Panc1 (cell line): Measurements from ENCODE around the gene VCX3B. TPM values are rescaled to one million over a fixed set of nuclear protein-coding genes. Genes with fewer than 3 reads are reported as not detected.
"Not testable (repeated sequence)": the region's sequence is repeated elsewhere in the genome, so short reads cannot be mapped to it uniquely, and the experiment has no call there.

ENCODE experiments used
- ATAC-seq: fragments of 200-7000 bp; cut with Tn5 transposase; 2 replicates; pipeline ENCODE4 v1.9.1; 2020; ENCODE audit warnings: mild to moderate bottlenecking, moderate library complexity
- BruUV-seq: library from RNA; stranded (reverse); fragments of 400-500 nt; replicated peaks from 2 replicates; lab custom pipeline; 2021; lab: Mats Ljungman, UMichigan
- CTCF ChIA-PET: fragments of 300-600 bp; sonication (Branson Sonifier 250); formaldehyde crosslinking; loops from one replicate; lab custom pipeline; 2022; ENCODE audit warnings: antibody characterized with exemption; lab: Charles Lee
- POLR2A ChIA-PET: fragments of 300-600 bp; sonication (Branson Sonifier 250); formaldehyde crosslinking; loops from one replicate; lab custom pipeline; 2022; ENCODE audit warnings: antibody characterized with exemption; lab: Charles Lee
- DNase-seq: peaks from one replicate; pipeline ENCODE4 v3.0.0-alpha.2; 2010; ENCODE audit warnings: low read depth, low spot score
- H3K27ac ChIP-seq: 2 replicates; pipeline ENCODE4 v1.5.1; 2011; ENCODE audit warnings: mild to moderate bottlenecking, low read length, inconsistent platforms
- H3K27me3 ChIP-seq: fragments of 200-500 bp; sonication (Bioruptor generic); 2 replicates; pipeline ENCODE4 v1.6.0; 2014; ENCODE audit warnings: low read length, inconsistent platforms; ENCODE audit not compliant: control insufficient read depth, insufficient read depth
- H3K36me3 ChIP-seq: fragments of 200-500 bp; sonication (Bioruptor generic); 2 replicates; pipeline ENCODE4 v1.5.1; 2014; ENCODE audit warnings: inconsistent platforms, mild to moderate bottlenecking, low read length, moderate library complexity; ENCODE audit not compliant: control insufficient read depth, insufficient read depth
- H3K4me1 ChIP-seq: 2 replicates; pipeline ENCODE4 v1.5.1; 2011; ENCODE audit warnings: inconsistent platforms, mild to moderate bottlenecking, low read length, moderate library complexity; ENCODE audit not compliant: control insufficient read depth, insufficient read depth
- H3K4me3 ChIP-seq, 2 experiments: 2 replicates each; pipeline ENCODE4 v1.5.1; 2011 to 2012; ENCODE audit warnings: low read depth in 2 of 2, low read length in 2 of 2, mild to moderate bottlenecking in 2 of 2, inconsistent platforms in 1 of 2, moderate library complexity in 1 of 2
- H3K9me3 ChIP-seq: fragments of 200-500 bp; sonication (Bioruptor generic); 2 replicates; pipeline ENCODE4 v1.5.1; 2014; ENCODE audit warnings: low read depth, mild to moderate bottlenecking, inconsistent platforms, low read length, moderate library complexity; ENCODE audit not compliant: control insufficient read depth, insufficient read depth
- CTCF ChIP-seq: fragments of 450-650 bp; IDR thresholded peaks from 2 replicates; pipeline ENCODE4 v1.5.1; 2017; ENCODE audit warnings: mild to moderate bottlenecking
- POLR2AphosphoS5 ChIP-seq: IDR thresholded peaks from 2 replicates; pipeline ENCODE4 v1.6.1; 2012; ENCODE audit warnings: mild to moderate bottlenecking, low read depth, low read length, moderate library complexity
- REST ChIP-seq, 2 experiments: IDR thresholded peaks; 2 replicates each; pipeline ENCODE4 v1.6.1; 2011 to 2012; ENCODE audit warnings: low read depth in 2 of 2, control low read depth in 1 of 2, low read length in 1 of 2, mild to moderate bottlenecking in 1 of 2, moderate library complexity in 1 of 2; ENCODE audit not compliant: insufficient read depth in 1 of 2
- SIN3A ChIP-seq: IDR thresholded peaks from 2 replicates; pipeline ENCODE4 v1.6.1; 2012; ENCODE audit warnings: low read depth, mild to moderate bottlenecking, low read length, moderate library complexity, borderline replicate concordance; ENCODE audit not compliant: insufficient read depth
- TCF7L2 ChIP-seq: IDR thresholded peaks from 2 replicates; pipeline ENCODE4 v1.6.1; 2011; ENCODE audit warnings: mild to moderate bottlenecking, low read depth, low read length, inconsistent platforms
- in situ Hi-C: cut with HindIII; loops from 2 replicates; pipeline ENCODE4 v1.10.0; 2016; ENCODE audit warnings: low sequenced_read_pairs, low pct_unique_long_range_greater_than_20kb
- intact Hi-C: fragments of 100-400 bp; cut with micrococcal nuclease; formaldehyde crosslinking; loops from one replicate; pipeline ENCODE4 v1.10.0; 2022; ENCODE audit not compliant: unreplicated experiment
- total RNA-seq: library from RNA; stranded (reverse); gene quantifications from one replicate; pipeline ENCODE4 v1.2.1, GENCODE V29; 2021; ENCODE audit not compliant: unreplicated experiment

VCX3B gene
- total RNA-seq, 1 experiment from 2014 or later = not detected

- BruUV-seq = no TSS peak
- no peak for DNase-seq
- TF ChIP-seq POLR2AphosphoS5 = no peak
- TF ChIP-seq REST (IDR thresholded peaks at IDR 0.05; ENCODE audit: insufficient read depth in 1 of 2, low read depth in 2 of 2, low read length in 1 of 2) = no peak
- no peak for TF ChIP-seq SIN3A
- no peak for TF ChIP-seq TCF7L2
- no peak for TF ChIP-seq CTCF
- CTCF ChIA-PET = no interaction called here
- in situ Hi-C loops = no loop called here
- H3K4me3 ChIP-seq = no peak overlapping the region
- POLR2A ChIA-PET = no interaction called here
- H3K4me1 ChIP-seq = no peaks in the 10 kb centered on the region
- no peak overlapping the region for H3K27ac ChIP-seq
- no peaks in the 10 kb centered on the region for H3K36me3 ChIP-seq
- H3K9me3 ChIP-seq = no peaks in the 10 kb centered on the region
- intact Hi-C loops = no loop called here
- ATAC-seq = no peak
- no peaks in the 10 kb centered on the region for H3K27me3 ChIP-seq
Observed at GRCh38 chrX:8484360-8484949, 19.8 kb downstream of the VCX3B start.

GRCh38 chrX:8495036-8495435 lies 30.4 kb downstream of the VCX3B start:
- in situ Hi-C loops, DNase-seq, H3K27me3 ChIP-seq, POLR2A ChIA-PET, CTCF ChIA-PET, intact Hi-C loops, H3K9me3 ChIP-seq, H3K27ac ChIP-seq, BruUV-seq, H3K4me3 ChIP-seq, H3K4me1 ChIP-seq, ATAC-seq, H3K36me3 ChIP-seq: not testable (repeated sequence)

GRCh38 chrX:8500203-8500602 lies 35.6 kb downstream of the VCX3B start:
- TF ChIP-seq TCF7L2 = no peak
- no peak for TF ChIP-seq REST (IDR thresholded peaks at IDR 0.05; ENCODE audit: insufficient read depth in 1 of 2, low read depth in 2 of 2, low read length in 1 of 2)
- no peak for TF ChIP-seq SIN3A
- no peak for TF ChIP-seq POLR2AphosphoS5
- no peak for TF ChIP-seq CTCF
- ATAC-seq (no peak), DNase-seq (no peak)
- H3K9me3 ChIP-seq = no peaks in the 10 kb centered on the region
- no peak overlapping the region for H3K27ac ChIP-seq
- in situ Hi-C loops = no loop called here
- no peak overlapping the region for H3K4me3 ChIP-seq
- ChIA-PET CTCF (no interaction called here), POLR2A (no interaction called here)
- no peaks in the 10 kb centered on the region for H3K36me3 ChIP-seq
- H3K4me1 ChIP-seq = no peaks in the 10 kb centered on the region
- H3K27me3 ChIP-seq = no peaks in the 10 kb centered on the region
- BruUV-seq = no TSS peak
- intact Hi-C loops = no loop called here
